HepG2 (cell line): ENCODE measurements around the gene CACNG5. TPM values are rescaled to one million over a fixed set of nuclear protein-coding genes. Genes with fewer than 3 reads are reported as not detected.

Experiments used
- ATAC-seq: fragments of 200-7000 bp; cut with Tn5 transposase; 3 replicates; pipeline ENCODE4 v1.9.1; 2020; ENCODE audit warnings: mild to moderate bottlenecking, moderate library complexity
- BruUV-seq: library from RNA; stranded (reverse); fragments of 400-500 nt; replicated peaks from 2 replicates; lab custom pipeline; 2021; lab: Mats Ljungman, UMichigan
- CTCF ChIA-PET: fragments of 300-600 bp; formaldehyde crosslinking; extraction: SDS; loops from one replicate; lab custom pipeline; 2021; ENCODE audit warnings: low total read pairs, inconsistent platforms, low intra/inter-chr PET ratio; lab: Yijun Ruan, JAX
- POLR2A ChIA-PET: fragments of 350-600 bp; sonication (Branson Sonifier 250); formaldehyde crosslinking; loops from one replicate; lab custom pipeline; 2020; ENCODE audit warnings: antibody characterized with exemption, inconsistent platforms; lab: Yijun Ruan, JAX
- DNase-seq: peaks from one replicate; pipeline ENCODE4 v3.0.0-alpha.2; 2015; ENCODE audit warnings: low spot score
- FAIRE-seq: peaks from 3 replicates; lab custom pipeline; 2011; peaks lifted over from hg19 to GRCh38; lab: Jason Lieb, UNC
- H2AFZ ChIP-seq: one replicate; pipeline ENCODE4 v1.6.1; 2011; ENCODE audit warnings: low read length, inconsistent platforms
- H3K27ac ChIP-seq: fragments of 300-600 bp; 3 replicates; pipeline ENCODE4 v1.8.0; 2011; ENCODE audit warnings: mixed run types, mild to moderate bottlenecking, mixed read lengths, low read length, inconsistent platforms; ENCODE audit not compliant: insufficient read depth; ENCODE audit errors: extremely low read length
- H3K27me3 ChIP-seq, 2 experiments: fragments of 200-600 bp in 1 of 2; 2 replicates in 1 of 2; 3 replicates in 1 of 2; pipeline versions ENCODE4 v1.6.0 to v1.8.0; 2011; ENCODE audit warnings: low read length in 2 of 2, mild to moderate bottlenecking in 2 of 2, moderate library complexity in 2 of 2, inconsistent platforms in 1 of 2; ENCODE audit not compliant: insufficient read depth in 2 of 2, control insufficient read depth in 1 of 2
- H3K36me3 ChIP-seq, 2 experiments: fragments of 200-600 bp in 1 of 2; replicated peaks in 1 of 2; 2 replicates in 1 of 2; 3 replicates in 1 of 2; pipeline versions ENCODE4 v1.5.1 to v1.8.0; 2011; ENCODE audit warnings: low read length in 2 of 2, inconsistent platforms in 1 of 2; ENCODE audit not compliant: insufficient read depth in 2 of 2, control insufficient read depth in 1 of 2
- H3K4me1 ChIP-seq: 2 replicates; pipeline ENCODE4 v1.5.1; 2012; ENCODE audit warnings: low read length, inconsistent platforms; ENCODE audit not compliant: insufficient read depth
- H3K4me2 ChIP-seq: 2 replicates; pipeline ENCODE4 v1.6.0; 2011; ENCODE audit warnings: low read depth, low read length, inconsistent platforms
- H3K4me3 ChIP-seq, 3 experiments: fragments of 200-600 bp in 1 of 3; sonication (generic), shearing (Covaris generic) in 1 of 3; replicated peaks in 1 of 3; 2 replicates each; pipeline ENCODE4 v1.5.1; 2011 to 2016; ENCODE audit warnings: low read length in 3 of 3, inconsistent platforms in 2 of 3, low read depth in 2 of 3, mild to moderate bottlenecking in 2 of 3, control low read depth in 1 of 3, mixed read lengths in 1 of 3; ENCODE audit not compliant: insufficient read depth in 1 of 3
- H3K79me2 ChIP-seq: one replicate; pipeline ENCODE4 v1.6.1; 2011; ENCODE audit warnings: low read length, inconsistent platforms; ENCODE audit not compliant: insufficient read depth
- H3K9ac ChIP-seq: 2 replicates; pipeline ENCODE4 v1.6.0; 2011; ENCODE audit warnings: mild to moderate bottlenecking, low read depth, low read length, inconsistent platforms; ENCODE audit not compliant: insufficient read depth
- H3K9me3 ChIP-seq: 2 replicates; pipeline ENCODE4 v1.5.1; 2012; ENCODE audit warnings: mild to moderate bottlenecking, low read length
- H4K20me1 ChIP-seq: 2 replicates; pipeline ENCODE4 v1.6.0; 2011; ENCODE audit warnings: inconsistent platforms, mild to moderate bottlenecking, low read length, moderate library complexity; ENCODE audit not compliant: insufficient read depth
- SKI ChIP-seq: fragments of 450-650 bp; IDR thresholded peaks from one replicate; pipeline ENCODE4 v1.6.1; 2018; ENCODE audit warnings: mild to moderate bottlenecking; ENCODE audit not compliant: partially characterized antibody
- ZNF432 ChIP-seq: sonication (generic); formaldehyde crosslinking; IDR thresholded peaks from 2 replicates; pipeline ENCODE4 v1.5.0; 2020; ENCODE audit warnings: missing genetic modification reagents, mild to moderate bottlenecking, borderline replicate concordance
- WGBS: methylation state at CpG from one replicate; pipeline ENCODE4 v1.1.6; 2017; ENCODE audit warnings: low lambda C conversion rate; 5-methylcytosine and 5-hydroxymethylcytosine counted together
- in situ Hi-C: cut with HindIII; loops from 2 replicates; pipeline ENCODE4 v1.10.0; 2017; ENCODE audit warnings: low pct_unique_long_range_greater_than_20kb; ENCODE audit not compliant: extremely low pct_ligation_motif_present
- intact Hi-C: fragments of 100-400 bp; cut with micrococcal nuclease; formaldehyde crosslinking; loops from one replicate; pipeline ENCODE4 v1.10.0; 2022; ENCODE audit not compliant: unreplicated experiment
- polyA plus RNA-seq, 8 experiments: library from polyadenylated mRNA; depleted of rRNA in 3 of 8; stranded (reverse) in 7 of 8; unstranded in 1 of 8; fragments of >200 nt; fragmentation: Illumina TruSeq in 4 of 8; extraction: Trizol in 4 of 8; gene quantifications; 2 replicates each; pipeline versions ENCODE4 v1.2.1 to v1.2.3, GENCODE V29; 2011 to 2016; ENCODE audit warnings: low read depth in 4 of 8, missing spikeins in 1 of 8, mixed read lengths in 1 of 8; ENCODE audit not compliant: insufficient read depth in 1 of 8
- total RNA-seq, 5 experiments: library from RNA; depleted of rRNA; stranded (reverse); fragments of >200 nt; fragmentation: Illumina TruSeq; extraction: Trizol; gene quantifications; 2 replicates each; pipeline ENCODE4 v1.2.3, GENCODE V29; 2016; ENCODE audit warnings: low read depth in 1 of 5
- TF ChIP-seq, protein P1 (sequence below): sonication (generic); formaldehyde crosslinking; IDR thresholded peaks from 2 replicates; pipeline ENCODE4 v1.5.0; 2020; ENCODE audit warnings: mild to moderate bottlenecking, missing genetic modification reagents, borderline replicate concordance
- TF ChIP-seq, protein P2 (sequence below): sonication (generic); formaldehyde crosslinking; conservative IDR thresholded peaks from 2 replicates; pipeline ENCODE4 v1.5.0; 2020; ENCODE audit warnings: missing genetic modification reagents

The CACNG5 gene
- total and polyA plus RNA-seq, 2 of the 13 experiments (the other 11 are each of a cell fraction or from before 2014, with no cell fraction given), result not detected

DNA sequence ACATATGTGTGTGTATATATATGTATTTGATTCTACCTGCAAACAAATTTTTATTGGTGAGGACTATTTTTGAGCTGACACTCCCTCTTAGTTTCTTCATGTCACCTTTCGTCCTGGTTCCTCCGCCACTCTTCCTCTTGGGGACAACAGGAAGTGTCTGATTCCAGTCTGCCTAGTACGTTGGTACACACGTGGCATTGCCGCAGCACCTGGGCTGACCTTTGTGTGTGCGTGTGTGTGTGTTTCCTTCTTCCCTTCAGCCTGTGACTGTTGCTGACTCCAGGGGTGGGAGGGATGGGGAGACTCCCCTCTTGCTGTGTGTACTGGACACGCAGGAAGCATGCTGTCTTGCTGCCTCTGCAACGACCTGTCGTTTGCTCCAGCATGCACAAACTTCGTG, 29.4 kb upstream of the CACNG5 start:
- Histone ChIP-seq H3K27ac (no peak overlapping the region), H3K4me3 (no peak overlapping the region), H3K27me3 (no peaks in the 10 kb centered on the region), H3K79me2 (no peaks in the 10 kb centered on the region), H3K4me2 (no peak overlapping the region), H3K36me3 (peaks cover 1 to 8% of the 10 kb centered on the region in 2 experiments; a peak in 1 of 5 replicates), H4K20me1 (no peaks in the 10 kb centered on the region), H3K9ac (no peak overlapping the region), H3K9me3 (no peaks in the 10 kb centered on the region), H2AFZ (no peak overlapping the region), H3K4me1 (peaks cover 15% of the 10 kb centered on the region)
- DNase-seq (no peak), FAIRE-seq (no peak), ATAC-seq (no peak)
- intact Hi-C loops, result no loop called here
- in situ Hi-C loops, result no loop called here
- 98% methylated on average over 10 of the region's 10 CpGs for WGBS
- ChIA-PET CTCF (no interaction called here), POLR2A (no interaction called here)
- TF ChIP-seq, protein P1, sequence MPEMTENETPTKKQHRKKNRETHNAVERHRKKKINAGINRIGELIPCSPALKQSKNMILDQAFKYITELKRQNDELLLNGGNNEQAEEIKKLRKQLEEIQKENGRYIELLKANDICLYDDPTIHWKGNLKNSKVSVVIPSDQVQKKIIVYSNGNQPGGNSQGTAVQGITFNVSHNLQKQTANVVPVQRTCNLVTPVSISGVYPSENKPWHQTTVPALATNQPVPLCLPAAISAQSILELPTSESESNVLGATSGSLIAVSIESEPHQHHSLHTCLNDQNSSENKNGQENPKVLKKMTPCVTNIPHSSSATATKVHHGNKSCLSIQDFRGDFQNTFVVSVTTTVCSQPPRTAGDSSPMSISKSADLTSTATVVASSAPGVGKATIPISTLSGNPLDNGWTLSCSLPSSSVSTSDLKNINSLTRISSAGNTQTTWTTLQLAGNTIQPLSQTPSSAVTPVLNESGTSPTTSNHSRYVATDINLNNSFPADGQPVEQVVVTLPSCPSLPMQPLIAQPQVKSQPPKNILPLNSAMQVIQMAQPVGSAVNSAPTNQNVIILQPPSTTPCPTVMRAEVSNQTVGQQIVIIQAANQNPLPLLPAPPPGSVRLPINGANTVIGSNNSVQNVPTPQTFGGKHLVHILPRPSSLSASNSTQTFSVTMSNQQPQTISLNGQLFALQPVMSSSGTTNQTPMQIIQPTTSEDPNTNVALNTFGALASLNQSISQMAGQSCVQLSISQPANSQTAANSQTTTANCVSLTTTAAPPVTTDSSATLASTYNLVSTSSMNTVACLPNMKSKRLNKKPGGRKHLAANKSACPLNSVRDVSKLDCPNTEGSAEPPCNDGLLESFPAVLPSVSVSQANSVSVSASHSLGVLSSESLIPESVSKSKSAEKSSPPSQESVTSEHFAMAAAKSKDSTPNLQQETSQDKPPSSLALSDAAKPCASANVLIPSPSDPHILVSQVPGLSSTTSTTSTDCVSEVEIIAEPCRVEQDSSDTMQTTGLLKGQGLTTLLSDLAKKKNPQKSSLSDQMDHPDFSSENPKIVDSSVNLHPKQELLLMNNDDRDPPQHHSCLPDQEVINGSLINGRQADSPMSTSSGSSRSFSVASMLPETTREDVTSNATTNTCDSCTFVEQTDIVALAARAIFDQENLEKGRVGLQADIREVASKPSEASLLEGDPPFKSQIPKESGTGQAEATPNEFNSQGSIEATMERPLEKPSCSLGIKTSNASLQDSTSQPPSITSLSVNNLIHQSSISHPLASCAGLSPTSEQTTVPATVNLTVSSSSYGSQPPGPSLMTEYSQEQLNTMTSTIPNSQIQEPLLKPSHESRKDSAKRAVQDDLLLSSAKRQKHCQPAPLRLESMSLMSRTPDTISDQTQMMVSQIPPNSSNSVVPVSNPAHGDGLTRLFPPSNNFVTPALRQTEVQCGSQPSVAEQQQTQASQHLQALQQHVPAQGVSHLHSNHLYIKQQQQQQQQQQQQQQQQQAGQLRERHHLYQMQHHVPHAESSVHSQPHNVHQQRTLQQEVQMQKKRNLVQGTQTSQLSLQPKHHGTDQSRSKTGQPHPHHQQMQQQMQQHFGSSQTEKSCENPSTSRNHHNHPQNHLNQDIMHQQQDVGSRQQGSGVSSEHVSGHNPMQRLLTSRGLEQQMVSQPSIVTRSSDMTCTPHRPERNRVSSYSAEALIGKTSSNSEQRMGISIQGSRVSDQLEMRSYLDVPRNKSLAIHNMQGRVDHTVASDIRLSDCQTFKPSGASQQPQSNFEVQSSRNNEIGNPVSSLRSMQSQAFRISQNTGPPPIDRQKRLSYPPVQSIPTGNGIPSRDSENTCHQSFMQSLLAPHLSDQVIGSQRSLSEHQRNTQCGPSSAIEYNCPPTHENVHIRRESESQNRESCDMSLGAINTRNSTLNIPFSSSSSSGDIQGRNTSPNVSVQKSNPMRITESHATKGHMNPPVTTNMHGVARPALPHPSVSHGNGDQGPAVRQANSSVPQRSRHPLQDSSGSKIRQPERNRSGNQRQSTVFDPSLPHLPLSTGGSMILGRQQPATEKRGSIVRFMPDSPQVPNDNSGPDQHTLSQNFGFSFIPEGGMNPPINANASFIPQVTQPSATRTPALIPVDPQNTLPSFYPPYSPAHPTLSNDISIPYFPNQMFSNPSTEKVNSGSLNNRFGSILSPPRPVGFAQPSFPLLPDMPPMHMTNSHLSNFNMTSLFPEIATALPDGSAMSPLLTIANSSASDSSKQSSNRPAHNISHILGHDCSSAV (CRISPR knock-in tag), result no peak
- TF ChIP-seq SKI (no peak), ZNF432 (no peak)
- TF ChIP-seq, protein P2, sequence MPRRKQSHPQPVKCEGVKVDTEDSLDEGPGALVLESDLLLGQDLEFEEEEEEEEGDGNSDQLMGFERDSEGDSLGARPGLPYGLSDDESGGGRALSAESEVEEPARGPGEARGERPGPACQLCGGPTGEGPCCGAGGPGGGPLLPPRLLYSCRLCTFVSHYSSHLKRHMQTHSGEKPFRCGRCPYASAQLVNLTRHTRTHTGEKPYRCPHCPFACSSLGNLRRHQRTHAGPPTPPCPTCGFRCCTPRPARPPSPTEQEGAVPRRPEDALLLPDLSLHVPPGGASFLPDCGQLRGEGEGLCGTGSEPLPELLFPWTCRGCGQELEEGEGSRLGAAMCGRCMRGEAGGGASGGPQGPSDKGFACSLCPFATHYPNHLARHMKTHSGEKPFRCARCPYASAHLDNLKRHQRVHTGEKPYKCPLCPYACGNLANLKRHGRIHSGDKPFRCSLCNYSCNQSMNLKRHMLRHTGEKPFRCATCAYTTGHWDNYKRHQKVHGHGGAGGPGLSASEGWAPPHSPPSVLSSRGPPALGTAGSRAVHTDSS (CRISPR knock-in tag), result no peak
- BruUV-seq, result no TSS peak
